Glomerular visceral epithelial cell (primary cell): Measurements from ENCODE around the gene KAT6B.

Experiments
- DNase-seq: peaks from one replicate; pipeline ENCODE4 v3.0.0-alpha.2; 2016; ENCODE audit errors: extremely low spot score

The KAT6B gene

DNA sequence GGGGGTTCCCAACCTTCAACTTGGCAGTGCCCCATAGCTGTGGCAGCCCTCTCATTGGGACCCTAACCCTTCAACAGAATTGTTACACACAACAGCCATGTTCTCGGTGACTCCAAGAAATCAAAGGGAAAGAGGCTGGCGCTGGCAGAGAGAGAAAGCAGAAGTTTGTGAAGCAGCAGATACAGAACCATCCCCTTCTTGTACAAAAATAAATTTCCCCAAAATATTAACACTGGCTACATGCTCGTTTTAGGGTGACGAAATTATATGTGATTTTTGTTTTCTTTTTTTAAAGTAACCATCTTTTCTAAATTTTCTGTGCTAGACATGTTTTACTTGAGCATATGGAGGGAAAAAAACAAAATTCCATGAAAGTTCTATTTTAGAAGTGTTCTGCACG is 239.9 kb downstream of the KAT6B start:
- DNase-seq = no peak

DNA sequence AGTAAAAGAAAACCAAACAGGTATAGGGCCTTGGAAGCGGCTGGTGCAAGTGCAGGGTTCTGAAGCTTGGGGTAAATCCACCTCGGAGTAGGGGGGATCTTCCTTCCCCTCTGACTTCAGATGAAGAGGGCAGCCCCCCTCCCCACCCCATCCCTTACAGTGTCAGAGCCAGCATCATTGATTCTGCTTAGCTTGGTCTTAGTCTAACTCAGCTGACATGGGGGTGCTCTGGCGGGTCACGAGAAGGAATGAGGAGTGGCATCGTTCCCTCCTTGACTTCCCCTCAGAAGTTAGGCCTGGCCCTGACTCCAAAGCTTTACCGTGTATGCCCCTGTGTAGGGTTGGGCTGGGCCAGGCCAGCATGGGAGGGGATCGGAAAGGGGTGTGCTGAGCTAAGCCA is 240.9 kb downstream of the KAT6B start:
- DNase-seq = no peak

DNA sequence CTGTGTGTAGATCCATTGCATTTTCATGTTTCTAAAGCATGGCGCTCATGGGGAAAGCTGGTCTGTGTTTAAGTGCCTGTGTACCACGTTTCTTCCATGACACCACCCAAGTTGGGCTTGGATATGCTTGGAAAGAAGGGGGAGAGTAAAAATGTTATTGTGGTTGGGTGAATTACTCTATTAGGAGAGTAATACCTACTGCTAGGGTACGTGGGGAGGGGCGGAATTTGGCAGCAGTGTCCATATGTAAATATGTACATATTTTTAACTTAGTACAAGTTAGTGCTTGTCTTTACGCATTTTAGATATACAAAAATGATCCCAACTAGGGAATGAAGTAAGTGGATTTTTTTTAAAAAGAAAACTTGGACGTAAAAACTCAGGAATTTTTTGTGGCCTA is 242.1 kb downstream of the KAT6B start:
- DNase-seq = no peak

DNA sequence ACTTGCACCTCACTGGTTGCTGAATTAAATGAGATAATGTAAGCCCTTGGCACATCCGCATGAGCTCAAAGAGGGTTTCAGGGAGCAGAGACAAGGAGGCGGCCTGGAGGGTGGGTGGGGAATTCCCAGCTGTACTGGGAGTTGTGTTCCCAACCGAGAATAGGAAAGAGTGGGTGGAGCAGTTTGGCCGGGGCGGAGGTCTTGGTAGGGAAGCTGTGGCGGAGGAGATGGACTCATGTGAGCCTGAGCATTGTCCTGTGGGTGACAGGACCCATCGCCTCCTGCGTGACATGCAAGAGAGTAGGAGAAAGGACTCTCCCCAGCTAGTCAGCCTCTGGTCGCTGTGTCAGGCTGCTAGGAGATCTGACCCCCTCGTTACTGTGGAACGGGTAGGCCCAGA is 244.1 kb downstream of the KAT6B start:
- no peak for DNase-seq

DNA sequence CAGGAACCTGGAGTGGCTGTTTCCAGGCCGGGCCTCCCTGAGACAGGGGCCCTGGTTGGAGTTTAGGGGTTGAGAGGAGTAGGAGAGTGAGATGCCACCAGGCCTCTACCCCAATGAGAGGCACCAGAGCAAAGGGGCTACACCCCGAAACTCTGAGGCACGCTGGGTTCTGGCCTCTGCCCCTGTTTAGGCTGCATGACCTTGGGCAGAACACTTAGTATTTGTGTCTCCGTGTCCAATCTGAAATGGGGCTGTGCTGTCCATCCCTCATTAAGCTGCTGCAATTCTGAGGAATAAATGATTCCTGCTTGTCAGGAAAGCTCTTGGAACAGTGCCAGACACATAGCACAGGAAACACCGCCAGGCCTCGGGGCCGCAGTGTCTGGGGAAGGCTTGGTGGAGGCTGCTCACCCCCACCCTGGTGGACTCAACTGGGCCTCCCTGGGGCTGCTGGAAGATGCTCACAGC is 244.6 kb downstream of the KAT6B start:
- no peak for DNase-seq

DNA sequence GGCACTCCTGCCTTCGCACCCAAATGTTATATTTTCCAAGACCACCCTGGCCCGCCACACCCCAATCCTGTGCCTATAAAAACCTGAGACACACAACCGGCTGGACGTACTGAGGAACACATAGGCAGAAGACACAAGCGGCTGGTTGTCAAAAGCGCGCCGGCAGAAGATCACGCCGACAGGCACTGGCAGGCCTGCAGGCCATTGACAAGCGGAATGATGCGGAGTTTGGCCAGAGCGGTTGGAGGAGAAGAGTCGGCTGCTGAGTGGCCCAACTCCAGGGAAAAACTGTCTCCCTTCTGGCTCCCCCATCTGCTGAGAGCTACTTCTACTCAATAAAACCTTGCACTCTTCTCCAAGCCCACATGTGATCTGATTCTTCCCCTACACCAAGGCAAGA is 245.4 kb downstream of the KAT6B start:
- no peak for DNase-seq

DNA sequence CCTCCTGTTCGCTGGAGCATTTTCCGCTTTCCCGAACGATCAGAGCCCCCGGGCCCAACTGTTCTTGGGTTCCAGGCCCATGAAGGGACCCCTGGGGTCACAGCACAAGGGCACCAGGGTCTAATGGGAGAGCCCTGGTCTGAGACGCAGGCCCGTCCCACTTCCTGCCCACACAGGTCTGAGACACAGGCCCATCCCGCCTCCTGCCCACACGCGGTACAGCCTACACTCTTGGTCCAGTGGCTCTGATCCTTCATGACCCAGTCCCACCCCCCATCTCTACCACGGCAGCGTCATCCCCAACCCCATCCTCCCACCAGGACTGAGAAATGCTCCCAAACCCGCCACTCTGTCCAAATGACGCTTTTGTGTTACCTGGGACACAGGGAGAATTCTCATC is 246.3 kb downstream of the KAT6B start:
- DNase-seq = no peak

DNA sequence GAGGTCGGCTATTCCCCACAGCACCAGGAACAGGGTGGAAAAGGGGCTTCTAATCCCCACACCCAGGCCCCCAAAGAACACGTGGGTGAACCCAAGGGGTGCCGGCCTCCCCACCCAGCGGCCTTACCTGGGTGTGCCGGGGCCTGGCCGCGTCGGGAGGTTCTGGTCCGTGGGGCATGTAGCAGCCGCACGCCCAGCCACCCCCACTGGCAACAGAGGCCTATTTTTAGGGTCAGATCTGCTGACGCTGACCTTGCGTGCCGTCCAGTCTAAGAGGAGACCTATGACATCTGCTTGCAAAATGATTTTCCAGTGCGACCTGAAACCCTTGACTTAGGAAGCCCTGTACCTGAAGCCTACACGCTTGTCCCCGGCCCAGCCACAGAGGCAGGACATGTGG is 247.0 kb downstream of the KAT6B start:
- DNase-seq = no peak

DNA sequence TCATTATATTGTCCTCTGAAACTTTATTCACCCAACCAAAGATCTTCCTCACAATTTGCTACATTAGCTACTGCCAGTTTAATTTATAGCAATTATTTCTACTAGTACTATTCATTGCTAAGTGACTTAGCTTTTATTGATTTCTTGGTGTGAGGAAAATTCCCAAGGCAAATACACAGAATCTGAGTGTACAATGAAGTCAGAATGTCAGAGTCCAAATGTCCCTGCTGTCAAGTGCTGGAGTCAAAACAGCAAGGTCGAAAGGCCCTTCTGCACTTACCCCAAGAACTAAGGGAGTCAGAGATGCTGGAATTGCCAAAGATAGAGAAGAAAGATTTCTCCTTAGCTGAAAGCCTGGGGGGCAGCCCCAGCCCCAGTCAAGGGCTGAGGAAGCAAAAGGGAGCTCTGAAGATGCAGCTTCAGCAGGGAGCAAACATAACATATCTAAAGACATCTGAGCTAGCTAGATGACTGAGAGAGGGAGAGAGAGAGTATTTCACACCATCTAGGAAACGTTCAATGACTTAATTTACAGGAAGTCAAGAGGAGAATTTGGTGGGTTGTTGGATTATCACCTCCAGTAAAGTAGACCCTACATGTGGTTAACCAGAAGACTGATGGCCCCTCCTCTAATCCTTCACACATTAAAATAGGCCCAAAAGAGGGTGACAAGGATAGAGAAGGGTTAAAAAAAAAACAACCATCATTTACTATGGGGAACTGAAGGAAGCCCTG is 248.5 kb downstream of the KAT6B start:
- DNase-seq = no peak

DNA sequence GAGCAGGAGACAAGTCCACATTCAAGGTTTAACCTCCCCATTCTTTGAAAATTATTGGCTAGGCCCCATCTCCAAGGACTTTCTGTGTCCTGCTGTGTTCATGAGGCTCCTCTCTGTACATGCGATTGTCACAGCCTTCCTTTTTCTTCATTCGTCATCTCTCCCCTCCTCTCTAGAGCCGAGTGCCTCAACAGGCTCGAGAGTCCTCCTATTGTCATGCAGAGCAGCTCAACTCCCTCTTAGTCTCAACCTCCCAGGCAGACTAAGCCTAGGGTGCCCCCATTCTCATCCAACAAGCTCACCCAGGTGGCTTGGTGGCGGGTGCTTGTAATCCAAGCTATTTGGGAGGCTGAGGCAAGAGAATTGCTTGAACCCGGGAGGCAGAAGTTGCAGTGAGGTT is 249.9 kb downstream of the KAT6B start:
- DNase-seq = no peak

DNA sequence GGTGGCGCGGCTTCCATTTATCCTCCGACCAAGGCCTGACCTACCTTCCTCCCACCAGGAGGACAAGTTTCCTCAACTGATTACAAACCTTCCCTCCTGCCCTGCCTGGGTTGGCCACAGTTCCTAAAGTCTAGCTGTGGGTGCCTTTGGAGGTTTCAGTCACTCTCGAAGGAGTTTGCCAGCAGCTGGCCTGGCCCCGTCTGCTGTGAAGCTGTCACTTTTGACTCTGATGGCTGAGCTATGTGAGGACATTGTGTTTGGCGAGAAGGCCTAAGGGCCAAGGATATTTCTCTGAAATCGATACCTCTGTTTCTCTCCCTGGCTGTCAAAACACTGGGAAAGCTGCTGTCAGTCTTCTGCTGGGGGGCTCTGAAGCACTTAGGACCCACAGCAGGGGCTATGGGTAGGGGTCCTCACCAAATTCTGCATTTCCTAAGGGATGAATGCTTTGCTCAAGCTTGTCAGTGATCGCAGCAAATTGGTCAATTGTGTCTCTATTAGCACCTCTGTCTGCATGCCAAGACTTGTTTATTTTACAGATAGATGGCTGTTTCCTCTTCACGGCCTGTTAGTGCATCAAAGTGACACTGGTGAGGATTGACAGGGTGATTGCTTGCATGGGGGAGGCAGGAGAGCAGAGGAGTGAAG is 253.2 kb downstream of the KAT6B start:
- DNase-seq = no peak

DNA sequence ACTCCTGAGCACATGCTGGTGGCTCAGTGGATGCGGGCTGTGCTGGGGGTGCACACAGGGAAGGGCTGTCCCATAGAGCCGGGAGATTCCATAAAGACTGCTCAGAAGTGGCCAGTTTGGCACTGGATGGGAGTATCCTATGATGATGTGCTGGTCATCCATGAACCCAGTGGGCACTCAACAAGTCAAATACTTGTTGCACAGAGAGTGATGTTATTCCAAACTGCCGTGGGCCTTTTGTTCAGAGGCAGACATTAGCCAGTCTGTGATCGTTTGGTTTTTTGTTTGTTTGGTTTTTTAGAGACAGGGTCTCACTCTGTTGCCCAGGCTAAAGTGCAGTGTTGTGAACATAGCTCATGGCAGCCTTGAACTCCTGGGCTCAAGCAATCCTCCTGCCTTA is 254.2 kb downstream of the KAT6B start:
- no peak for DNase-seq

DNA sequence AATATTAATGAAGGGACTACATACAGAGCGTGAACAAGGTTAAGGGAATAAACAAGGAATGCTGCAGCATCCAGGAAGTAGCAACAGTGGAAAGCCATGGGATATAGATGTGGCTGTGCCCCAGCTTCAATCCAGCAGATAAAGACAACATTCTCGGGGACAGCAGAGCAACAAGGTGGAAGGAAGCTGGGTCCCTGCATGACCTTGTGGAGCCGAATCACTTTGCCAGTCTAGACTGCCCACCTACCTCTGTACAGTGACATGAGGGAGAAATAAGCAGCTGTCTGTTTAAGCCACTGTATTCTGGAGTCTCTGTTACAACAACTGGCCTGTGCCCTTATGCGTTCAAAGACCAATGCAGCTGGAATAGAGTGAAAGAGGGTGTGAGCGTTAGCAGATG is 255.0 kb downstream of the KAT6B start:
- DNase-seq = no peak
